Activated T-helper 1 cell treated with anti-CD3 and anti-CD28 coated beads, Interleukin-12 subunit alpha, Interleukin-12 subunit beta, Interleukin-2, Interleukin-4 antibody, amounts not matched to agents 30 ng/mL and 10 ng/mL and 1 ng/mL, durations not matched to agents 14 hours and 24 hours and 36 hours (primary cell): Measurements from ENCODE around the gene ELP4. TPM values are rescaled to one million over a fixed set of nuclear protein-coding genes. Genes with fewer than 3 reads are reported as not detected.

Experiments
- DNase-seq: peaks from one replicate; pipeline ENCODE4 v3.0.0; 2021; ENCODE audit warnings: low spot score
- H3K27ac Mint-ChIP-seq: one replicate; pipeline ENCODE4 v1.8.0; 2021; ENCODE audit warnings: mild to moderate bottlenecking, mixed read lengths
- H3K27me3 Mint-ChIP-seq: one replicate; pipeline ENCODE4 v1.8.0; 2022; ENCODE audit warnings: mild to moderate bottlenecking, moderate library complexity, mixed read lengths; ENCODE audit not compliant: insufficient read depth
- H3K36me3 Mint-ChIP-seq: one replicate; pipeline ENCODE4 v1.8.0; 2021; ENCODE audit warnings: low read depth, mixed read lengths
- H3K4me1 Mint-ChIP-seq: one replicate; pipeline ENCODE4 v1.8.0; 2021; ENCODE audit warnings: low read depth, mixed read lengths
- H3K4me3 Mint-ChIP-seq: one replicate; pipeline ENCODE4 v1.8.0; 2021; ENCODE audit warnings: mild to moderate bottlenecking, moderate library complexity, mixed read lengths
- H3K9me3 Mint-ChIP-seq: one replicate; pipeline ENCODE4 v1.8.0; 2021; ENCODE audit warnings: mixed read lengths
- intact Hi-C: fragments of 100-400 bp; cut with micrococcal nuclease; formaldehyde crosslinking; loops from one replicate; pipeline ENCODE4 v1.15.1; 2024
- total RNA-seq: library from RNA; stranded (reverse); gene quantifications from 2 replicates; pipeline ENCODE4 v1.2.3, GENCODE V29; 2022

The ELP4 gene
- total RNA-seq, 1 donor from 2014 or later = 15.1 TPM

DNA sequence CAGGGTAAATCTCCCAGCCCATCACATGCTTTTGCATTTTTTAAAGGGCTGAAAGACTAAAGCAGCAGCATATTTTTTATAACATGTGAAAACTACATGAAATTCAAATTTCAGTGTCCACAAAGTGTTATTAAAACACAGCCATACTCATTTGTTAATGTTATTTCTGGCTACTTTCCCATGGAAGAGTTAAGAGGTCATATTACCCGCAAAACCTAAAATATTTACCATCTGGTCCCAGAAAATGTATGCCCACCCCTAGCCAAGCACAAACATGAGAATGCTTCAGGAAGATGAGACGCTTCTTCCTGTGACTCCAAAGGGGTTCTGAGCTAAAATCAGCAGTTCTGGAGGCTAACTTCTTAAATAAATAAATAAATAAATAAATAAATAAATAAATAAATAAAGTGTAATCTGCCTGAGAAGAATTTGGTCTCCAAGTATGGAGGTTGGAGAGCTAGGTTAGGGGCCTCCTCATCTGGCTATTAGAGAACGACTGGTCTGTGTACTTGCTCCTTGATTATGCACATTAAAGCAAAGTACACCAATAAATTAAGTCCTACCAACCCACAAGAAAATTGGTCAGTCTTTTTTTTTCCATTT, 9.9 kb upstream of the ELP4 start:
- Mint-ChIP-seq H3K36me3 (peaks cover 27% of the 10 kb centered on the region), H3K4me1 (peaks cover 5% of the 10 kb centered on the region), H3K27me3 (no peaks in the 10 kb centered on the region), H3K27ac (no peak overlapping the region), H3K9me3 (peaks cover 8% of the 10 kb centered on the region), H3K4me3 (no peak overlapping the region)
- intact Hi-C loops = no loop called here
- DNase-seq = no peak

- H3K4me3 Mint-ChIP-seq = no peak overlapping the region
- no peaks in the 10 kb centered on the region for H3K9me3 Mint-ChIP-seq
- intact Hi-C loops = no loop called here
- peaks cover 18% of the 10 kb centered on the region for H3K36me3 Mint-ChIP-seq
- H3K4me1 Mint-ChIP-seq = peaks cover 14% of the 10 kb centered on the region
- H3K27ac Mint-ChIP-seq = no peak overlapping the region
- no peak for DNase-seq
- H3K27me3 Mint-ChIP-seq = no peaks in the 10 kb centered on the region
Measured at GRCh38 chr11:31500560-31500959, 9.0 kb upstream of the ELP4 start.

DNA sequence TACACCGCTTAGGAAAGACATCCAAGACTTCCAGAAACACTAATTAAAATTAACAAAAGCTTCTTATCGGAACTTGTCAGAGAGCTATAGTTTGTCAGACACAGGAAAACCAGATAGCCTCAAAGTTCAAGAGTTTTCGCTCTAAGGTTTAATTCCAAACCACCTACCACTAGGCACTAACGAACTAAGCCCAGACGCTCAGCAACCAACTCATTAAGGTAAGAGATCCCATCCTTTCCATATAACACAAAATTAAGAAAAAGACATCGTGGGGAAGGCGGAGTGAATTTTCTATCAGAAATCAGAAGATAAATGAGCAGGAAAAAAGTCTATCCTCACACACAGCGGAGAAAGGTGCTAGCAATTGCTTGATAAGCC, 527 bp upstream of the ELP4 start:
- H3K4me1 Mint-ChIP-seq = peaks cover 48% of the 10 kb centered on the region
- peak overlapping the region; percentile 94 for H3K27ac Mint-ChIP-seq
- no peak for DNase-seq
- intact Hi-C loops = loop anchor here (1.0 to 5.0 kb wide), 5 partner anchors 140 to 1383 kb away; partner anchors contain the start of genes ARL14EP, DCDC1, DNAJC24 and EIF3M
- peaks cover 7% of the 10 kb centered on the region for H3K36me3 Mint-ChIP-seq
- peak overlapping the region; percentile 99 for H3K4me3 Mint-ChIP-seq
- no peaks in the 10 kb centered on the region for H3K27me3 Mint-ChIP-seq
- no peaks in the 10 kb centered on the region for H3K9me3 Mint-ChIP-seq

DNA sequence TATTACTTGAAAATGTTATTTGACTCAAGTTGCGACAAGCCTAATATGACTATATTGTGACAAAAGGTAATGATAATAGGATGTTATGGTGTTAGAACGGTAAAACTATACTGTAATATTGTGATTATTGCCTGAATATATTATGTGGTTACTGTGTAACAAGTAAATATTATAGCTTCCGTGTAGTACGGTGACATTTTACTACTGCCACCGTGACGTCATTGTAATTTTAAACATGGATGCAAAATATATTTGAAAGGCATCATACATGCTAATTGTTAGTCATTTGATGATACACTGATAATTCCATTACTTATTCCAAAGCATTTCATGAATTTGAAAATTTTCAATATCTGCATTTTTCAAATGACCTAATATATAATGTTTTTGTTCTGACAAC, 2.5 kb downstream of the ELP4 start:
- no peaks in the 10 kb centered on the region for H3K9me3 Mint-ChIP-seq
- no peak overlapping the region for H3K27ac Mint-ChIP-seq
- no peaks in the 10 kb centered on the region for H3K27me3 Mint-ChIP-seq
- no peak overlapping the region for H3K4me3 Mint-ChIP-seq
- DNase-seq = no peak
- peaks cover 35% of the 10 kb centered on the region for H3K4me1 Mint-ChIP-seq
- H3K36me3 Mint-ChIP-seq = peaks cover 5% of the 10 kb centered on the region
- intact Hi-C loops = no loop called here

DNA sequence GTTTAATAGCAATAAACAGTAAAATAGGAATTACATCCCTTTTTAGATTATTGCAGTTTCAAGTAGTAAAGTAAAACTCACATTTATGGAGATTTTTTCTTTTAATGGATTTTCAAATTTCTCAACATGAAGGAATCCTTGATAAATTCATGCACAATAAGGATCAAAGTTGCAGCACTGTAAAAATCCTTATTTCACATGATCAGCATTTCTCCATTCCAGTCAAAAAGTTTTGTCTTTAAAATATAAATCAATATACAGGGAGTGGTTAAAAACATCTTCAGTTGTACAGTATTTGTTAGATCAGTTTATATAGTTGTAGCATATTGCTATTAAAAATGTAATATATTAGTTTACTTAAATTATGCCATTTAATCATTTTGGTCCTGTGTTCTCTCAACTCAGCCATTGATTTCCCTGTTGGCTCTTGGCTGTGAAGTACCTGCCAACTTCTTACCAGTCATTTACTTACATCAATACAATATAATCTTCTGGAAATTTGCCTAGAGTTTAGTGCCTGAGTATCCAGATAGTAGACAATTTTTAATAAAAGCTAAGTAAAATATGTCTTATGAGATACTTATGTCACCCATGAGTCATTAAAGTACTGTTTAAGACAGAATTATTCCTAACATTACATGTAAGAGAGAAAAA, 12.1 kb downstream of the ELP4 start:
- no peak for DNase-seq
- peaks cover 1% of the 10 kb centered on the region for H3K36me3 Mint-ChIP-seq
- intact Hi-C loops = no loop called here
- H3K27ac Mint-ChIP-seq = no peak overlapping the region
- no peaks in the 10 kb centered on the region for H3K4me1 Mint-ChIP-seq
- H3K4me3 Mint-ChIP-seq = no peak overlapping the region
- no peaks in the 10 kb centered on the region for H3K9me3 Mint-ChIP-seq
- H3K27me3 Mint-ChIP-seq = no peaks in the 10 kb centered on the region

- Mint-ChIP-seq H3K36me3 (peaks cover 1% of the 10 kb centered on the region), H3K9me3 (no peaks in the 10 kb centered on the region), H3K4me3 (no peak overlapping the region), H3K27me3 (no peaks in the 10 kb centered on the region), H3K27ac (no peak overlapping the region), H3K4me1 (no peaks in the 10 kb centered on the region)
- DNase-seq = no peak
- intact Hi-C loops = no loop called here
Measured at GRCh38 chr11:31529189-31529588, 19.6 kb downstream of the ELP4 start.

GRCh38 chr11:31529701-31530100, 20.1 kb downstream of the ELP4 start:
- no peak for DNase-seq
- intact Hi-C loops = no loop called here
- Mint-ChIP-seq H3K27me3 (no peaks in the 10 kb centered on the region), H3K4me1 (no peaks in the 10 kb centered on the region), H3K36me3 (no peaks in the 10 kb centered on the region), H3K4me3 (no peak overlapping the region), H3K27ac (no peak overlapping the region), H3K9me3 (no peaks in the 10 kb centered on the region)

- Mint-ChIP-seq H3K36me3 (peaks cover 2% of the 10 kb centered on the region), H3K4me1 (no peaks in the 10 kb centered on the region), H3K4me3 (no peak overlapping the region), H3K9me3 (no peaks in the 10 kb centered on the region), H3K27ac (no peak overlapping the region), H3K27me3 (no peaks in the 10 kb centered on the region)
- DNase-seq = no peak
- intact Hi-C loops = no loop called here
Measured at GRCh38 chr11:31531293-31531692, 21.7 kb downstream of the ELP4 start.

GRCh38 chr11:31535479-31535878, 25.9 kb downstream of the ELP4 start:
- intact Hi-C loops = no loop called here
- no peaks in the 10 kb centered on the region for H3K27me3 Mint-ChIP-seq

GRCh38 chr11:31542862-31543261, 33.3 kb downstream of the ELP4 start:
- Mint-ChIP-seq H3K4me3 (no peak overlapping the region), H3K4me1 (no peaks in the 10 kb centered on the region), H3K27me3 (no peaks in the 10 kb centered on the region), H3K27ac (no peak overlapping the region), H3K36me3 (peaks cover 19% of the 10 kb centered on the region), H3K9me3 (peaks cover 27% of the 10 kb centered on the region)
- no peak for DNase-seq
- intact Hi-C loops = no loop called here

More at GRCh38 chr11:31535479-31535878, 25.9 kb downstream of the ELP4 start:
- H3K36me3 Mint-ChIP-seq = peaks cover 2% of the 10 kb centered on the region
- no peaks in the 10 kb centered on the region for H3K9me3 Mint-ChIP-seq
- H3K4me1 Mint-ChIP-seq = no peaks in the 10 kb centered on the region
- no peak overlapping the region for H3K4me3 Mint-ChIP-seq
- H3K27ac Mint-ChIP-seq = no peak overlapping the region
- no peak for DNase-seq

DNA sequence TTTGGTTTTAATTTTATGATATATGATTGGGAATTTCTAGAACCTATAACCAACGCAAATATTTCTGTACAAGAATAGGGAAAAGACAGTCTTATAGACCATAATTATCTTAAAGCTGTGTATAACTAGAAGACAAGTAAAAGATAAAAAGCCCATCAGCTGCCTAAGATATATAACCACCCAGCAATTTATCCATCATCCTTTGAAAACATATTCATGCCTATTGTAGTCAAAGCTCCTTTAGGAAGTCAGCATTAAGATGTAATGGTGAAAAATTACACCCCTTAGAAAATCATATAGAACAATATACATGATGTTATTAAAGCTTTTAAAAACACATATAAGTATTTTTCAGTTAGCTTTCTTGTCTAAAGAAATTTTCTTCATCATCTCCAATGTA, 46.4 kb downstream of the ELP4 start:
- Mint-ChIP-seq H3K27me3 (no peaks in the 10 kb centered on the region), H3K4me1 (no peaks in the 10 kb centered on the region), H3K9me3 (no peaks in the 10 kb centered on the region), H3K36me3 (no peaks in the 10 kb centered on the region), H3K4me3 (no peak overlapping the region), H3K27ac (no peak overlapping the region)
- no peak for DNase-seq
- intact Hi-C loops = no loop called here

DNA sequence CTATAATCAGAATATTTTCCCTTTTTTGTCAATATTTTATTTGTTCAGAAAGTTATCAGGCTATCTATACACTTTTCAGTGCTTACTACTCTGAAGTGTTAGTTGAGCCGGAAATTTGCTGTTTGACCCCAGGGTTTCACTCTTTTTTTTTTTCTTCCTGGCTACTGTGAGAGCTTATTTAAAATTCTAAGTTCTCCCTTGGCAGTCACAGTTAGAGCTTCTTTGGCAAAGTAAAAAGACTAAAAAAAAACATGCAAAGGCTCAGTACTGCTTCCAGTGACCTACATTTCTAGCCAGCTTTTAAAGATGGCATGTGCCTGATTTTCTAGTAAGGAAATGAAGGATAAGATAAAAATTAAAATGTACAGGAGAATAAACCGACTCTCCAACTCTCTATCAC, 48.4 kb downstream of the ELP4 start:
- no peak overlapping the region for H3K4me3 Mint-ChIP-seq
- H3K27me3 Mint-ChIP-seq = no peaks in the 10 kb centered on the region
- H3K4me1 Mint-ChIP-seq = no peaks in the 10 kb centered on the region
- no peak for DNase-seq
- H3K9me3 Mint-ChIP-seq = no peaks in the 10 kb centered on the region
- no peak overlapping the region for H3K27ac Mint-ChIP-seq
- no peaks in the 10 kb centered on the region for H3K36me3 Mint-ChIP-seq
- intact Hi-C loops = no loop called here

DNA sequence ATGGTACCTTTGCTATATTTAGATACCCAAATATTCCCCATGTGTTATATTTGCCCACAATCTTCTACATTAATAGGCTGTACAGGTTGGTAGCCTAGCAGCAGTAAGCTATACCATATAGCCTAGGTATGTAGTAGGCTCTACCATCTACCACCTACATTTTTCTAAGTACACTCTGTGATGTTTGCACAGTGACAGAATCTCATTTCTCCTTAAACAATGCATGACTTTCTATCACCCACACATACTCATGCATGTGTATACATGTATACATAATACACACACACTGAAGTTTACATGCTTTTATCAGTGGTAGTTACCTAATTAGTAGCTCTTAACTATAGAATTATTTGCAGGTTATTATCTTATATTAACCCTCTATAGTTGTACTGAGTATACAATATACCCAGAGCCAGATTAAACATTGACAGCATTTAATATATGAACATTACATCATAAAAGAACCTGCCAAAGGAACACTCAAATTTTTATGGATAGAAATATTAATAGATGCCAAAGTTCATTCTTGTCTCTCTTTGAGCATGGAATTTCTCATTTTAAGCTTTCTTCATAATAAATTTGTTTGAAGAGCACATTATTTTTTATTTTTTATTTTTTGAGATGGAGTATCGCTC, 51.4 kb downstream of the ELP4 start:
- H3K4me1 Mint-ChIP-seq = no peaks in the 10 kb centered on the region
- DNase-seq = no peak
- H3K4me3 Mint-ChIP-seq = no peak overlapping the region
- no peaks in the 10 kb centered on the region for H3K36me3 Mint-ChIP-seq
- no peak overlapping the region for H3K27ac Mint-ChIP-seq
- no peaks in the 10 kb centered on the region for H3K27me3 Mint-ChIP-seq
- intact Hi-C loops = no loop called here
- H3K9me3 Mint-ChIP-seq = peaks cover 4% of the 10 kb centered on the region
